HL-60 (cell line): Measurements from ENCODE around the gene EFNA2.
A peak's percentile ranks its signal among the peaks of the same experiment; 100 is the strongest.

Experiments
- DNase-seq, 2 experiments: peaks; one replicate each; pipeline ENCODE4 v3.0.0-alpha.2; 2010 to 2020; ENCODE audit warnings: low read depth in 1 of 2, low spot score in 1 of 2
- H3K27ac ChIP-seq: fragments of 250-450 bp; sonication (Bioruptor Pico); replicated peaks from 2 replicates; pipeline ENCODE4 v1.5.1; 2020; ENCODE audit warnings: mild to moderate bottlenecking, moderate library complexity
- H3K27me3 ChIP-seq: fragments of 250-450 bp; sonication (Bioruptor Pico); 2 replicates; pipeline ENCODE4 v1.5.1; 2021; ENCODE audit warnings: mild to moderate bottlenecking, moderate library complexity; ENCODE audit not compliant: insufficient read depth, poor library complexity, severe bottlenecking
- H3K4me3 ChIP-seq: replicated peaks from 2 replicates; pipeline ENCODE4 v1.5.1; 2011; ENCODE audit warnings: mild to moderate bottlenecking, control low read depth, low read length; ENCODE audit not compliant: insufficient read depth
- CTCF ChIP-seq: IDR thresholded peaks from one replicate; pipeline ENCODE4 v1.5.1; 2011; ENCODE audit warnings: low read length, control low read depth, inconsistent platforms; ENCODE audit not compliant: insufficient read depth
- GABPA ChIP-seq: IDR thresholded peaks from 2 replicates; pipeline ENCODE4 v1.6.1; 2012; ENCODE audit warnings: low read depth
- POLR2AphosphoS5 ChIP-seq: IDR thresholded peaks from 2 replicates; pipeline ENCODE4 v1.6.1; 2012; ENCODE audit warnings: low read depth
- REST ChIP-seq: IDR thresholded peaks from 2 replicates; pipeline ENCODE4 v1.6.1; 2012; ENCODE audit warnings: low read depth; ENCODE audit not compliant: insufficient replicate concordance
- SPI1 ChIP-seq: IDR thresholded peaks from 2 replicates; pipeline ENCODE4 v1.6.1; 2012; ENCODE audit warnings: low read depth, mild to moderate bottlenecking, borderline replicate concordance

EFNA2 gene

GRCh38 chr19:1279782-1280341 is 5.8 kb upstream of the EFNA2 start:
- Histone ChIP-seq H3K4me3 (no peak overlapping the region), H3K27ac (no peak overlapping the region), H3K27me3 (peaks cover 11% of the 10 kb centered on the region)
- DNase-seq, result peak; percentile 68 to 80
- no peak for TF ChIP-seq SPI1
- TF ChIP-seq REST, result no peak
- no peak for TF ChIP-seq POLR2AphosphoS5
- peak; percentile 97 for TF ChIP-seq CTCF
- no peak for TF ChIP-seq GABPA

DNA sequence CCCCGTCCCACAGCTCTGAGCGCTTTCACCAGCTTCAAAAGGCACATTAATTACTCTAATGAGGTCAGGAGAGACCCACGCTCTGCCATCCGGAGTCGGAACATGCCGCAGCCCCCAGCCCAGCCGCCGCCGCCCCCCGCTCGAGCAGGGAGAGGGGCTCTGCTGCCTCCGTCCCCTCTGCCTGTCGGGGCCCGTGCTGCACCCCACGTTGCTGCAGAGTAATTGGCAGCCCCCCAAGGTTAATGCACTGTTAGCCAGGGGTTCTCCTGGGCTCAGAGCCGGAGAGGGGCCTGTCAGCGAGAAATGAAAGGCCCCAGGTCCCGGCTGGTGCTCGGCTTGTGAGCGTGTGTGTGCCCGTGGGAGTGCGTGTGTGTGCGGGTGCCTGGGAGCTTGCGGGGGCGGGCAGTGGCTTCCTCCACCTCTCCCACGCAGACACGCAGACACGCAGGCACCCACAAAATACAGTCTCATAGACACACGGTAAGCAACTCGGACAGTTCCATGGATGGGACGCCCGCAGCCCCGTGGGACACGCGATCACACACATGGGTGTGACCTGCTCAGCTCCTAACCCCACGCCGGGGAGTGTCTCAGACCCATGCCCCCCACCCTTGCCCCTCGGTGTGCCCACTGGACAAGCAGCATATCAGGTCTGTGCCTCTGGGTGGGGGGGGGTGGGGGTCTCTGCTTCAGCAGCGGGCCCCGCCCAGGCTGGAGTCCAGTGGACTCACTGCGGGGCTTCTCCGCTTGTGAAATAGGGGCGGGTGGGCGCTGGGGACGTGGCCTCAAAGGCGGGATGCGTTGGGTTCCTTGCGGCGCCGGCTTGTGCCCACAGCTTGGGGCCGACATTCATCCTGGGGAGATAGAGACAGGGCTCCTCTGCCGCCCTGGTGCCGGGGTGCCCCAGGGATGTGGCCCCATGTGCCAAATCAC is 4.8 kb upstream of the EFNA2 start:
- no peak overlapping the region for H3K27ac ChIP-seq

More for the DNA sequence above, 4.8 kb upstream of the EFNA2 start:
- TF ChIP-seq POLR2AphosphoS5 (0 out of 2 replicates have a peak, but pooled peaks have one; percentile 21), SPI1 (no peak), REST (no peak), CTCF (no peak)
- no peak for DNase-seq
- H3K4me3 ChIP-seq, result no peak overlapping the region
- peaks cover 16% of the 10 kb centered on the region for H3K27me3 ChIP-seq
